ENCODE results near the gene PGF. TPM values are rescaled to one million over a fixed set of nuclear protein-coding genes. Genes with fewer than 3 reads are reported as not detected.
A peak's percentile ranks its signal among the peaks of the same experiment; 100 is the strongest.

Gene PGF
- total RNA-seq, 1 experiment from 2014 or later = 9.1 TPM

GRCh38 chr14:74975059-74975810 is 19.8 kb upstream of the PGF start:
- H3K4me3 ChIP-seq (ENCODE audit: low read depth, low read length) = no peak overlapping the region
- H3K4me1 Mint-ChIP-seq (ENCODE audit: low read depth, unreplicated experiment) = peaks cover 15% of the 10 kb centered on the region
- H3K36me3 Mint-ChIP-seq (ENCODE audit: insufficient read depth, unreplicated experiment) = no peaks in the 10 kb centered on the region
- H3K27ac Mint-ChIP-seq (ENCODE audit: unreplicated experiment) = no peak overlapping the region
- ChIA-PET CTCF (interaction anchor here (0.9 kb wide), 1 partner anchor 30 kb away, joined by 3 read pairs; no protein-coding TSS in a partner anchor), POLR2A (interaction anchor here (0.7 kb wide), 1 partner anchor 94 kb away, joined by 6 read pairs; the partner anchor contains the start of gene ZC2HC1C)
- no peaks in the 10 kb centered on the region for H3K27me3 ChIP-seq (replicated peaks; ENCODE audit: control insufficient read depth, insufficient read depth, low read length)
- H3K27me3 Mint-ChIP-seq (ENCODE audit: insufficient read depth, unreplicated experiment) = no peaks in the 10 kb centered on the region
- DNase-seq = no peak
- no peak overlapping the region for H3K4me3 Mint-ChIP-seq (ENCODE audit: unreplicated experiment)
- BruUV-seq (replicated peaks) = no TSS peak
- H3K36me3 ChIP-seq (ENCODE audit: control insufficient read depth, insufficient read depth, low read length) = no peaks in the 10 kb centered on the region
- peaks cover 46% of the 10 kb centered on the region for H3K4me1 ChIP-seq
- intact Hi-C loops (cut with micrococcal nuclease; ENCODE audit: unreplicated experiment) = no loop called here
- no peaks in the 10 kb centered on the region for H3K9me3 Mint-ChIP-seq (ENCODE audit: unreplicated experiment)
- no peak for TF ChIP-seq CTCF (IDR thresholded peaks at IDR 0.05; ENCODE audit: insufficient read depth in 1 of 2, low read depth in 1 of 2, low read length in 1 of 2, severe bottlenecking in 1 of 2, unreplicated experiment in 1 of 2)
- H3K9me3 ChIP-seq = no peaks in the 10 kb centered on the region

- no TSS peak for BruUV-seq (replicated peaks)
- Mint-ChIP-seq H3K4me3 (ENCODE audit: unreplicated experiment) (peak overlapping the region; percentile 39), H3K4me1 (ENCODE audit: low read depth, unreplicated experiment) (peaks cover 15% of the 10 kb centered on the region), H3K27me3 (ENCODE audit: insufficient read depth, unreplicated experiment) (no peaks in the 10 kb centered on the region), H3K36me3 (ENCODE audit: insufficient read depth, unreplicated experiment) (no peaks in the 10 kb centered on the region), H3K27ac (ENCODE audit: unreplicated experiment) (peak overlapping the region; percentile 66), H3K9me3 (ENCODE audit: unreplicated experiment) (no peaks in the 10 kb centered on the region)
- Histone ChIP-seq H3K36me3 (ENCODE audit: control insufficient read depth, insufficient read depth, low read length) (no peaks in the 10 kb centered on the region), H3K27me3 (replicated peaks; ENCODE audit: control insufficient read depth, insufficient read depth, low read length) (no peaks in the 10 kb centered on the region), H3K4me3 (ENCODE audit: low read depth, low read length) (no peak overlapping the region), H3K4me1 (peaks cover 41% of the 10 kb centered on the region), H3K9me3 (no peaks in the 10 kb centered on the region)
- ChIA-PET POLR2A (interaction anchor here (0.7 to 1.7 kb wide), 2 partner anchors 19 to 95 kb away, joined by 6 read pairs; partner anchors contain the start of genes PGF and ZC2HC1C), CTCF (interaction anchor here (0.9 to 1.4 kb wide), 2 partner anchors 25 to 29 kb away, joined by 3 read pairs; no protein-coding TSS in a partner anchor)
- intact Hi-C loops (cut with micrococcal nuclease; ENCODE audit: unreplicated experiment) = loop anchor here (1.0 kb wide), 2 partner anchors 19 to 23 kb away; partner anchors contain the start of gene PGF
- peak; percentile 70 to 84 for DNase-seq
- no peak for TF ChIP-seq CTCF (IDR thresholded peaks at IDR 0.05; ENCODE audit: insufficient read depth in 1 of 2, low read depth in 1 of 2, low read length in 1 of 2, severe bottlenecking in 1 of 2, unreplicated experiment in 1 of 2)
Observed at GRCh38 chr14:74974364-74975058, 19.1 kb upstream of the PGF start.

GRCh38 chr14:74973905-74974363 is 18.5 kb upstream of the PGF start:
- intact Hi-C loops (cut with micrococcal nuclease; ENCODE audit: unreplicated experiment) = loop anchor here (1.0 kb wide), 2 partner anchors 19 to 23 kb away; partner anchors contain the start of gene PGF
- Histone ChIP-seq H3K27me3 (replicated peaks; ENCODE audit: control insufficient read depth, insufficient read depth, low read length) (no peaks in the 10 kb centered on the region), H3K9me3 (no peaks in the 10 kb centered on the region), H3K4me3 (ENCODE audit: low read depth, low read length) (no peak overlapping the region), H3K4me1 (peaks cover 37% of the 10 kb centered on the region), H3K36me3 (ENCODE audit: control insufficient read depth, insufficient read depth, low read length) (no peaks in the 10 kb centered on the region)
- H3K36me3 Mint-ChIP-seq (ENCODE audit: insufficient read depth, unreplicated experiment) = no peaks in the 10 kb centered on the region
- peak overlapping the region; percentile 39 for H3K4me3 Mint-ChIP-seq (ENCODE audit: unreplicated experiment)
- DNase-seq = no peak
- H3K9me3 Mint-ChIP-seq (ENCODE audit: unreplicated experiment) = no peaks in the 10 kb centered on the region
- CTCF ChIA-PET = interaction anchor here (1.4 kb wide), 1 partner anchor 24 kb away, joined by 3 read pairs; no protein-coding TSS in a partner anchor
- no peaks in the 10 kb centered on the region for H3K27me3 Mint-ChIP-seq (ENCODE audit: insufficient read depth, unreplicated experiment)
- peaks cover 12% of the 10 kb centered on the region for H3K4me1 Mint-ChIP-seq (ENCODE audit: low read depth, unreplicated experiment)
- POLR2A ChIA-PET = interaction anchor here (1.7 kb wide), 1 partner anchor 19 kb away, joined by 6 read pairs; the partner anchor contains the start of gene PGF
- peak overlapping the region; percentile 66 for H3K27ac Mint-ChIP-seq (ENCODE audit: unreplicated experiment)
- no peak for TF ChIP-seq CTCF (IDR thresholded peaks at IDR 0.05; ENCODE audit: insufficient read depth in 1 of 2, low read depth in 1 of 2, low read length in 1 of 2, severe bottlenecking in 1 of 2, unreplicated experiment in 1 of 2)
- no TSS peak for BruUV-seq (replicated peaks)
